Kidney glomerular epithelial cell (primary cell): ENCODE results near the gene FBXO36.
A peak's percentile ranks its signal among the peaks of the same experiment; 100 is the strongest.

Experiments used
- DNase-seq: peaks from one replicate; lab custom pipeline; 2025; lab: John Stamatoyannopoulos, UW

The FBXO36 gene

DNA sequence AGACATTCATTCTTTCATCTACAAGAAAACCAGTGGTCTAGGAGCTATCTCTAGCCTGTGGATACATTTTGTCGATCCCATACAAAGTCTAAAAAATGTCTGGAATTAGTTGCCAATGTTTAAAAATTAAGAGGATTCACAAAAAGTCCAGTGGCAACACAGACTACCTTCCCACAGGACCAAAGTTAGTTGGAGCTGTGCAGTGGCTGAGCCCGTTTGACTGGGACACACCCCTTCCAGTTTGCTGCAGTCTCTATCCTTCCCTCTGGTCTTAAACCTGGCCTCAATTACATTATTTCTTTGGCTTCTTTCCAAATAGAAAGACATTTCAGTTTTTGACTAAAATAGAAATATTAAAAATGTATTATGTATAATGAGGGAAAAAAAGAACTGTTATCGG is 127.8 kb downstream of the FBXO36 start:
- no peak for DNase-seq

DNA sequence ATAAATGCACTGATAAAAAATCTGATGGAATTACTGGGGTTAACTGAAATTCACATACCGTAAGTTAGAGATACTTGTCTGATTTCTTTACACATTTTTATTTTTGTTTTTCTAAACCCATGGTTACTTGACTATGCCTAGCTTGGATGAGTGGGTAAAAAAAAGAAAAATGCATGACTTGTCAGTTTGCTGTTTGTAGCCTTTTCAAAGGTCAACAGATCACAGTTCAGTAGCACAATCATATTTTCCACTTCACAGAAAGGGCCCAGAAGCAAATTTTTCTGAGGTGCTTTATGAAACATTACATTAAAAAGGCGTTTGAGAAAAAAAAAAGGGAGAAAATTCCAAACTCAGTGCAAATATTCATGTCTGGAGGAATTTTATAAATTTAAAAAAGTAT is 130.0 kb downstream of the FBXO36 start:
- DNase-seq = peak; percentile 74

DNA sequence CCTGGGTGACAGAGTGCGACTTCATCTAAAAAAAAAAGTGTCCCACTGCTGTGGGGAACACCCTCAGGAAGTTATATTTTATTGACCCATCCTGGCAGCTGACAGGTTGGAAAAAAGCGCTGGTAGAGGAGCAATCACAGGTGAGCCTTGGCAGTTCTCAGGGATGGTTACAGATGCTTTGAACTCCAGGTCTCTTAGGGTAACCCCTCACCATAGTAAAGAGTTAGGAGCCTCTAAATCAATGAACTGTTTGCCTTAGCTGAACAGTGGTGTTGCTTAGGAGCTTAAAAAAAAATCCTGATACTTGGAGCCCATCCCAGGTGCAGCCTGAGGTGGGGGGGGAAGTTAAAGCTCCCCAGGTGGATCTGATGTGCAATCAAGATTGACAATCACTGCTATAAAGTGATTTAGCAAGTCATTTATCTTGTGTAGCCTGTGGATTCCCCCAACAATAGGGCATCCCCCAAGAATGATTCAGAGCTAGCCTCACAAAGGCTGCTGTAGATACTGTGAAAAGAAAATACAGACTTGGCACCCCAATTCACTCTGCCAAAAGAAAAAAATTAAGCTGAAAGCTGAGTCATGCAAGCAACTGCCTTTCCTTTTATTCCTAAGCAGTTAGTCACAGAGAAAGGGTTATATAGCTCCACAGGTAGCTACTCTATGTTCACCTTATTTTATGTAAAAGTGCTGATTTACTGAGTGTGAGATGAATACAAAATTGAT is 131.6 kb downstream of the FBXO36 start:
- peak; percentile 80 for DNase-seq

GRCh38 chr2:230060672-230061293 is 138.5 kb downstream of the FBXO36 start:
- peak; percentile 22 for DNase-seq
